ENCODE data around the gene ATP8B3.
A peak's percentile ranks its signal among the peaks of the same experiment; 100 is the strongest.

The ATP8B3 gene, protein sequence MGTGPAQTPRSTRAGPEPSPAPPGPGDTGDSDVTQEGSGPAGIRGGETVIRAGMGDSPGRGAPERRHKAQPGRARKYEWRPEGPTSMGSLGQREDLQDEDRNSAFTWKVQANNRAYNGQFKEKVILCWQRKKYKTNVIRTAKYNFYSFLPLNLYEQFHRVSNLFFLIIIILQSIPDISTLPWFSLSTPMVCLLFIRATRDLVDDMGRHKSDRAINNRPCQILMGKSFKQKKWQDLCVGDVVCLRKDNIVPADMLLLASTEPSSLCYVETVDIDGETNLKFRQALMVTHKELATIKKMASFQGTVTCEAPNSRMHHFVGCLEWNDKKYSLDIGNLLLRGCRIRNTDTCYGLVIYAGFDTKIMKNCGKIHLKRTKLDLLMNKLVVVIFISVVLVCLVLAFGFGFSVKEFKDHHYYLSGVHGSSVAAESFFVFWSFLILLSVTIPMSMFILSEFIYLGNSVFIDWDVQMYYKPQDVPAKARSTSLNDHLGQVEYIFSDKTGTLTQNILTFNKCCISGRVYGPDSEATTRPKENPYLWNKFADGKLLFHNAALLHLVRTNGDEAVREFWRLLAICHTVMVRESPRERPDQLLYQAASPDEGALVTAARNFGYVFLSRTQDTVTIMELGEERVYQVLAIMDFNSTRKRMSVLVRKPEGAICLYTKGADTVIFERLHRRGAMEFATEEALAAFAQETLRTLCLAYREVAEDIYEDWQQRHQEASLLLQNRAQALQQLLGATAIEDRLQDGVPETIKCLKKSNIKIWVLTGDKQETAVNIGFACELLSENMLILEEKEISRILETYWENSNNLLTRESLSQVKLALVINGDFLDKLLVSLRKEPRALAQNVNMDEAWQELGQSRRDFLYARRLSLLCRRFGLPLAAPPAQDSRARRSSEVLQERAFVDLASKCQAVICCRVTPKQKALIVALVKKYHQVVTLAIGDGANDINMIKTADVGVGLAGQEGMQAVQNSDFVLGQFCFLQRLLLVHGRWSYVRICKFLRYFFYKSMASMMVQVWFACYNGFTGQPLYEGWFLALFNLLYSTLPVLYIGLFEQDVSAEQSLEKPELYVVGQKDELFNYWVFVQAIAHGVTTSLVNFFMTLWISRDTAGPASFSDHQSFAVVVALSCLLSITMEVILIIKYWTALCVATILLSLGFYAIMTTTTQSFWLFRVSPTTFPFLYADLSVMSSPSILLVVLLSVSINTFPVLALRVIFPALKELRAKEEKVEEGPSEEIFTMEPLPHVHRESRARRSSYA (N-terminal part only)

GRCh38 chr19:1811942-1812425 lies at the start of gene ATP8B3:
TSS of gene ATP8B3 (minus strand) at chr19:1812276. CDS start at chr19:1811736, 540 bp downstream.
- no peak for DNase-seq (ENCODE audit: extremely low read depth in 1 of 2, low read depth in 1 of 2)

DNA sequence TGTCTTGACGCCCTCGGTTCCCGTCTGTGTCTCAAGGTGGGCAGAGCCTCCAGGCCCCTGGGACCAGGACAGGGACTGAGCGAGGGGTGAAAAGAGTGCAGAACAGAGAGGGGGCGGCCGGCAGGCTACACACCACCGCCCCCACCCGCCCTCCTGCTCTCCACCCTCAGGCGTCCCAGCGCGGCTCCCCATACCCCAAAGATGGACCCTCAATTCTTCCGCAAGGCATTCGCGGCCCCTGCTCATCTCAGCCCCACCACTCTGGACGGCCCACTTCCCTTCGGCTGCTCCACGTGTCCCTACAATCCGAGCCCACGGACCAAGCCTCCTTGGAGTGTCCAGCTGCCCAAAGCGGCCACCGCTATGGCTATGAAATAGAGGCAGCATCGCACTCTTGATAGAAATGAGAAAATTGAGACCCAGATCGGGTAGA lies 49.5 kb upstream of the ATP8B3 start:
- no peak for DNase-seq (ENCODE audit: extremely low read depth in 1 of 2, low read depth in 1 of 2)

DNA sequence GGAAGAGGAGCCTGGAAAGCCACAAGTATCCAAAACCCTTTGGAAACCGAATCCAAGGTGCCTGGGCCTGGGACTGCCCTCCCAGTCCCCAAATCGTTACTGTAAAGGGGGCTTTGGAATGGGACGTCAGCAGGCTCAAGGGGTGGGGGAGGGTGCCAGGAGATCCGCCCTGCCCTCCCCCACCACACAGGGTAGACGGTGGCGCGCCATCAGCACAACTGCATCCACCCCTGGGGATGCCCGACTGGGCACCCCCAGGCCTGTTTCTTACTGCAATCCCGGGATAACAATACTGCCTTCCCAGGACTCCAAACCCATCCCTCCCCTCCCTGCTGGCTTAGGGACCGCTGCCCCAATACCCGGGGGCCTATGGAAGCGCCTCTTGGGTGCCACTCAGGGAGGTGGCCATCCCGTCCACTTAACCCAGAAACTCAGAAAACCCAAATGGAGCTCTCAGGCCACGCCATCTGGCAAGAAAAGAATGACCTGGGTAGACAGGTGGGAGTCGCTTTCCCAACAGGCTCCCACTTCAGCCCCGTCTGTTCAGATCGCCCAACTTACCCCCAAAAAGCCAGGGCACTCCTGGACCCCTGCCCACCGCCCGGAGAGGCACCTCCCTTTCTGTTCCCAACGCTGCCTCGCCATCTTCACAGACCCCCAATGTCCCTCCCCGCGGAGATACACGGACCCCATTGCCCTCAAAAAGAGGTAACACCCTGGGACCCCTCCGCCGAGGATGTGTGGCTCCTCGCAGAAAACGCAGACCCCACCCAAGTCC lies 48.9 kb upstream of the ATP8B3 start:
- no peak for DNase-seq (ENCODE audit: extremely low read depth in 1 of 2, low read depth in 1 of 2)

GRCh38 chr19:1860042-1860775 lies 48.1 kb upstream of the ATP8B3 start:
- no peak for DNase-seq (ENCODE audit: extremely low read depth in 1 of 2, low read depth in 1 of 2)

DNA sequence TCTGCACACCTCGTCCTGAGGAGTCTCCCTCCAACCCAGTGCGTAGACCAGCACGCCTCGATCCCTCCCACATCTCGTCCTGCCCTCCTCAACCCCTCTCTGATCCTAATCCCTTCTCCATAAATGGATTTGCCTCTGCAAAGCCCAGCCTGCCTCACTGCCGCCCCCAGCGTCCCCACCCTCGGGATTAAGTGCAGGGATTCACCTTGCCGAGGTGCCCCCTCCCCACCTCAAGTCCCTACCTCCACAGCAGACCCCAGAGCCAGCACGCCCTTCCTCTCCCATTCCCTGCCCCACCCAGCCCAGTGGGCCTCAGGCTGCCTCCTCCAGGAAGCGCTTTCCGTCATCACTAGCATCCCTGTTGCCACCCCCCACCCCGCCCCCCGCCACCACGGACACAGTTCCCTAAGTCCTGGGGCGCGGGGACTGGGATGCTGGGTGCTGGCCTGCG lies 47.3 kb upstream of the ATP8B3 start:
- no peak for DNase-seq (ENCODE audit: extremely low read depth in 1 of 2, low read depth in 1 of 2)

DNA sequence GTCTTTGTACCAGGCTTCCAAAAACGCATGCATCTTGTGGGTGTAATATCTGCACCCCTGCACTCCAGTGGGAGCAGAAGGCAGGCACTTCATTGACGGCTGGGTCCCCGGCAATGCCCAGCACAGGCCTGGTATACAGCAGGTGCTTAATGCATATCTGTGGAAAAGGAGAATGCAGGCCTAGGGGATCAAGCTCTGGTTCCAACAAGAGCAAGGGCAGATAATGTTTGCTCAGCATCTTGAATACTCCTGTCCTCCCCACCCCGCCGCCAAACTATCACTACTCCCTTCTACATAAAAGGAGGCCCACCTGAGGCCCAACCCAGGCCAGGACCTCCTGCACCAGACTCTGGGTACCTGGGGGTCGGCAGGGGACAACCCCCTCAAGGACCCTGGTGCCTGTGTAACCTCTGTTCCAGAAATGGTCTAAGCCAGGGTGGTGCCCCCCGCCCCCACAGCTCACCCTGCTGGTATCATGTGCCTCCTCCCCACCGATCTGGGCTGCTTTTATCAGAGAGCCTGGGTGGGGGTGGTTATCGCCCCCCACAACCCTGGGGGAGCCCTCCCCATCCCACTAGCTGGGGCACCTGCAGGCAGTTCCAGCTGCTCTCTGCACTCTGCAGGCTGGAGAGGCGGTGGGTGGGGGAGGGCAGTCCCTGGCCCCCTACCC lies 46.5 kb upstream of the ATP8B3 start:
- DNase-seq (ENCODE audit: extremely low read depth in 1 of 2, low read depth in 1 of 2), result no peak

DNA sequence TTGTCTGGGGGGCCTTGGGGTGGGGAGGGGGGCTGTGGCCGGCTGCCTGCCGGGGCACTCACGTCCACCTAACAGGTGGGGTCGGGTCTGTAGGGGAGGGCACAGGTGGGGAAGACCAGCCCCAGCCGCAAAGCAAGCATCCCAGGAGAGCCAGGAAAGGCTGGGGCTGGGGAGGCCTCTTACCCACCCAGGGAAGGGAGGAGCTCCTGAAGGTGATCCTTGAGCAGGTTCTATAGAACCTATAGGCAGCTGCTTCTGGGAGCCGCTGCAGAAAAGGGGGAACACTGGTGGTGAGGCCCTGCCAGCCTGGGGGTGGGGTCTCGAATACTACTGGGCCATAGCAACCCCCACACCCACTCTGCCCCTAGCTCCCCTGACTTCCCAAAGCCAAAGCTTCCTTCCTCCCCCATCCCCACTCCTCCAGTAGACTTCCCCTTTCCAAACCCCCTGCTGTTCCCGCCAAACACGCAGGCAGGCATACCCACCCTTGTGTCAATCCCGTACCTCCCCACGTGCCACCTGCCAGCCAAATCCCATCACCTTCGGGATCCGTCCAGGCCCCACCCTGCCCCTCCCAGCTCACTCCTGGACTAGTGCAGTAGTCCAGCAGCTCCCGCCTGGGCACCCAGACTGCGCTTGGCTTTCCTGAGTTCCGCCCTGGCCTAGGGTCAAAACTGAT lies 45.7 kb upstream of the ATP8B3 start:
- DNase-seq (ENCODE audit: extremely low read depth in 1 of 2, low read depth in 1 of 2), result no peak

GRCh38 chr19:1856698-1857603 lies 44.9 kb upstream of the ATP8B3 start:
- DNase-seq (ENCODE audit: extremely low read depth in 1 of 2, low read depth in 1 of 2), result no peak

DNA sequence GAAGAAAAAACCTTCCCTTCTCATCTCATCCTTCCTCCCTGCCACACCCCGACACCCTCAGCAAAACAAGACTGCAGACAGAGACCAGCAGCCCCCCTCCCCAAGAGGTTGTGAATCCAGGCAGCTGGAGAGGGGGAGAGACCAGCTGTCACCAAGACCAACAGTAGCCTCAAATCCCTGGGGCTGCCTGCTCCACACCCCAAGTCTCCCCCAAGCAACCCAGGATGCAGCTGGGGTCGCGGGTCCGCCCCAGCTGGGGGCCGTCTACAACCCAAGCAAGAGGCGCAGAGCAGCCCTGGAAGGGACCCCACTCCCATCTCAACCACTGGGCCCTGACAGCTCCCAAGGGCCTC lies 44.2 kb upstream of the ATP8B3 start:
- no peak for DNase-seq (ENCODE audit: extremely low read depth in 1 of 2, low read depth in 1 of 2)

DNA sequence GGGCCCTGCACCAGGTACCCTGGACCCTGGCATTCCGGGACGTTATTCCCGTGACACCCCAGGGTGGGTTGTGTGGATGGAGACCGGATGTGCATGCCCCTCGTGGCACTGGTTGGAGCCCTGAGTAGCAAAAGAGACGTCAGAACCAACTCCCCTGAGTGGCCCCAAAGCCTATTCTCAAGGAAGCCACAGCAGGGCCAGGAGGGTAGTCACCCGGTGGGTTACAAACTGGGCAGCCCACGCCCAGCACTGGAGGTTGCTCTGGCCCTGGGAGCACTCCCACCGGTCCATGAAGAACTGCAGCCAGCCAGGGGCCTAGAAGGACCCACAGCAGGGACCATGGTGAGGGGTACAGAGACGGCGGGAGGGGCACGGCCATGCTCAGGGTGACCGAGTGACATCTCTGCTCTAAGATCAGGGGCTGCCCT lies 43.8 kb upstream of the ATP8B3 start:
- no peak for DNase-seq (ENCODE audit: extremely low read depth in 1 of 2, low read depth in 1 of 2)

- peak; percentile 76 to 83 for DNase-seq (ENCODE audit: extremely low read depth in 1 of 2, low read depth in 1 of 2)
Observed at GRCh38 chr19:1855040-1855827, 43.2 kb upstream of the ATP8B3 start.

- DNase-seq (ENCODE audit: extremely low read depth in 1 of 2, low read depth in 1 of 2), result no peak
Observed at GRCh38 chr19:1854542-1855039, 42.5 kb upstream of the ATP8B3 start.

GRCh38 chr19:1854039-1854541 lies 42.0 kb upstream of the ATP8B3 start:
- no peak for DNase-seq (ENCODE audit: extremely low read depth in 1 of 2, low read depth in 1 of 2)

- peak; percentile 66 to 72 for DNase-seq (ENCODE audit: extremely low read depth in 1 of 2, low read depth in 1 of 2)
Observed at GRCh38 chr19:1853295-1854038, 41.4 kb upstream of the ATP8B3 start.

DNA sequence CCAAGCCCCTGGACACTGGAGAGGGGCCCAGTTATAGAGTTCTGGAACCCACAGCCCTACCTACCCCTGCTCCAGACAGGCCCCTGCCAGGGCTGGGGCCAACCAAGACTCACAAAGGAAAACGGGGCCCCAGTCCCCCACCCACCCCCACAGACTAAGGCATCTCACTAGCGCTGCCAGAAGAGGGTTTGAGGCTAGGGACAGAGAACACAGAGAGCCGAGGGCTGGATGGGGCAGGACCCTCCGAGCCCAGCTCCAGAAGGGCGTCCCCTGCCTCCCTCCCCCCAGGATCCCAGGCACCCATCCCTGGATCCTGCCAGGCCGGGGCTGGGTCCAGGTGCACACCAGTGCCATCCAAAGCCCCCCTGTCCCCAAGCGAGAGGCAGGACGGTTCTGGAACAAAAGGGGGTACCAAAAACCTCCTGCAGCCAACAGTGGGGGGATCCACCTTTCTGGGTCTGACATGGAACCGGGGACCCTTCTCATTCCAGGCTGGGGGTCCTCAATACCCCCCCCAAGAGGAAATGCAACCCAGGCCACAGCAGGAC lies 40.6 kb upstream of the ATP8B3 start:
- DNase-seq (ENCODE audit: extremely low read depth in 1 of 2, low read depth in 1 of 2), result no peak
